Gastroesophageal sphincter (tissue), 2 donors: ENCODE measurements around the gene KRT8.

ENCODE experiments used
- POLR2A ChIP-seq, 2 donors: fragments of 450-650 bp; IDR thresholded peaks; one replicate each; pipeline ENCODE4 v1.6.1; 2017; ENCODE audit warnings: antibody characterized with exemption in 2 of 2, mild to moderate bottlenecking in 2 of 2, moderate library complexity in 1 of 2
- POLR2AphosphoS5 ChIP-seq: sonication (generic); formaldehyde crosslinking; IDR thresholded peaks from one replicate; pipeline ENCODE4 v1.6.1; 2017; ENCODE audit warnings: antibody characterized with exemption

DNA sequence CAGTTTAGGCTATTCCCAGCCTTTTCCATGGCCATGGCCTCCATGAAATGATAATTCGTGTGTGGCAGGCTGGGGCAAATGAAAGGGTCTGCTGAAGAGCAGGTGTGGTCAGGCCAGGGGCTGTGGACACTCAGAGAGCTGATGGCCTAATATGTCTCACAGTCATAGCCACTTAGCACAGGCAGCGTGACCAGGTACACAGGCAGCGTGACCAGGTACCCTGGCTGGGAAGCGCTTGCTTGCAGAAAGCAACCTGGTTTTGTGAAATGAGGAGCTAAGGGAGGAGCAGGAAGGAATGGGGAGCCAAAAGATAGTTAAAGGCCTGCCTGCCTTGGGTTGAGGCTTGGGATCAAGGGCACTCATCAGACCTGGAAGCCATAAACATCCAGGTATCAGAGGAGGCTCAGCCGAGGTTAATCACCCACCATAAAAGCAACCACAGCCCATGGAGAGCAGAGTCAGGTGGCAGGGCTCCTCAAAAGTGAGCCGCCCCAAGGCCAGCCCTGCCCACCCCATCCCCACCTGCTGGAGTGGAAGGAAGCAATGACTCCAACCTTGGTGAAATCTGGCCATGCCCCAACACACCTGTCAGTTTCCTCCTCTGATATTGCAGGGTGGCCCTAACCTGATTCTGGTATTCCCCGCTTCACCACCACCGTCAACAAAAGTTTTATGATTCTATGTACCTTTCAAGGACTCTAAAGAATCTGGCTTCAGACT lies 8.0 kb upstream of the KRT8 start:
- TF ChIP-seq POLR2A (IDR thresholded peaks at IDR 0.05) = no peak
- TF ChIP-seq POLR2AphosphoS5 = no peak
